HEK293T (cell line): ENCODE results near the gene LRRC40.

Experiments used
- BHLHE40 ChIP-seq: fragments of 450-650 bp; IDR thresholded peaks from 2 replicates; pipeline ENCODE4 v1.6.1; 2016; ENCODE audit warnings: mild to moderate bottlenecking, moderate library complexity, borderline replicate concordance
- FOXA1 ChIP-seq: fragments of 450-650 bp; IDR thresholded peaks from 2 replicates; pipeline ENCODE4 v1.6.1; 2016; ENCODE audit warnings: mild to moderate bottlenecking
- SP1 ChIP-seq: fragments of 450-650 bp; IDR thresholded peaks from 2 replicates; pipeline ENCODE4 v1.6.1; 2017
- TARDBP ChIP-seq: fragments of 450-650 bp; IDR thresholded peaks from 2 replicates; pipeline ENCODE4 v1.6.1; 2016
- ZNF384 ChIP-seq: fragments of 450-650 bp; IDR thresholded peaks from 2 replicates; pipeline ENCODE4 v1.6.1; 2016

GRCh38 chr1:70142075-70142474 lies 63.3 kb downstream of the LRRC40 start:
- TF ChIP-seq TARDBP = no peak
- no peak for TF ChIP-seq SP1
- no peak for TF ChIP-seq ZNF384
- TF ChIP-seq BHLHE40 = no peak
- no peak for TF ChIP-seq FOXA1
